Astrocyte (in vitro differentiated cells and primary cell): Measurements from ENCODE around the gene NUP37.
"Not testable (repeated sequence)": the region's sequence is repeated elsewhere in the genome, so short reads cannot be mapped to it uniquely, and the experiment has no call there.

Experiments
- EZH2 ChIP-seq: IDR thresholded peaks from 2 replicates; pipeline ENCODE4 v1.6.1; 2012; ENCODE audit warnings: mild to moderate bottlenecking, low read length, inconsistent platforms; ENCODE audit not compliant: insufficient read depth
- TF ChIP-seq, protein P1 (sequence below): IDR thresholded peaks from 2 replicates; pipeline ENCODE4 v1.5.1; 2011; ENCODE audit warnings: low read depth, mild to moderate bottlenecking, inconsistent platforms, low read length, moderate library complexity; ENCODE audit not compliant: insufficient read depth

DNA sequence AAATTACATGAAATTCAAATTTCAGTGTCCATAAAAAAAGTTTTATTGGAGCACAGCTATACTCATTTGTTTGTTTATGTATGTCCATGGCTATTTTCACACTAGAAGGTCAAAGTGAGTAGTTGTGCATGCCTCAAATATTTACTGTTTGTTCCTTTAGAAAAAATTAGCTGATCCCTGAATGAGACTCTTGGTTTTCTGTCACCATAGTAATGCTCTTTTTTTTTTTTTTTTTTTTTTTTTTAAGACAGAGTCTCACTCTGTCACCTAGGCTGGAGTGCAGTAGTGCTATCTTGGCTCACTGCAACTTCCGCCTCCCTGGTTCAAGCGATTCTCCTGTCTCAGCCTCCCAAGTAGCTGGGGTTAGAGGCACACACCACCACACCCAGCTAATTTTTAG is 1.4 kb upstream of the NUP37 start:
- TF ChIP-seq, protein P1, sequence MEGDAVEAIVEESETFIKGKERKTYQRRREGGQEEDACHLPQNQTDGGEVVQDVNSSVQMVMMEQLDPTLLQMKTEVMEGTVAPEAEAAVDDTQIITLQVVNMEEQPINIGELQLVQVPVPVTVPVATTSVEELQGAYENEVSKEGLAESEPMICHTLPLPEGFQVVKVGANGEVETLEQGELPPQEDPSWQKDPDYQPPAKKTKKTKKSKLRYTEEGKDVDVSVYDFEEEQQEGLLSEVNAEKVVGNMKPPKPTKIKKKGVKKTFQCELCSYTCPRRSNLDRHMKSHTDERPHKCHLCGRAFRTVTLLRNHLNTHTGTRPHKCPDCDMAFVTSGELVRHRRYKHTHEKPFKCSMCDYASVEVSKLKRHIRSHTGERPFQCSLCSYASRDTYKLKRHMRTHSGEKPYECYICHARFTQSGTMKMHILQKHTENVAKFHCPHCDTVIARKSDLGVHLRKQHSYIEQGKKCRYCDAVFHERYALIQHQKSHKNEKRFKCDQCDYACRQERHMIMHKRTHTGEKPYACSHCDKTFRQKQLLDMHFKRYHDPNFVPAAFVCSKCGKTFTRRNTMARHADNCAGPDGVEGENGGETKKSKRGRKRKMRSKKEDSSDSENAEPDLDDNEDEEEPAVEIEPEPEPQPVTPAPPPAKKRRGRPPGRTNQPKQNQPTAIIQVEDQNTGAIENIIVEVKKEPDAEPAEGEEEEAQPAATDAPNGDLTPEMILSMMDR, result not testable (repeated sequence)
- TF ChIP-seq EZH2, result not testable (repeated sequence)
